Renal cortex interstitium (tissue), 11 donors: ENCODE results near the gene SCFD2. TPM values are rescaled to one million over a fixed set of nuclear protein-coding genes. Genes with fewer than 3 reads are reported as not detected.
A peak's percentile ranks its signal among the peaks of the same experiment; 100 is the strongest.
"Not testable (repeated sequence)": the region's sequence is repeated elsewhere in the genome, so short reads cannot be mapped to it uniquely, and the experiment has no call there.

Experiments
- DNase-seq, 11 donors: peaks; one replicate each; pipeline ENCODE4 v3.0.0-alpha.2; 2013; ENCODE audit warnings: low read depth in 9 of 11, low spot score in 4 of 11; ENCODE audit errors: extremely low read depth in 1 of 11
- polyA plus RNA-seq, 3 donors: library from polyadenylated mRNA; unstranded; fragments of 120-200 nt; gene quantifications; one replicate each; pipeline ENCODE4 v1.2.1, GENCODE V29; 2013; ENCODE audit not compliant: insufficient read length in 3 of 3

SCFD2 gene
- polyA plus RNA-seq, 3 donors: 12.0 to 13.7 (median 13.5) TPM

- DNase-seq: no peak
These were observed 11.7 kb downstream of the SCFD2 start for GRCh38 chr4:53354012-53354722.

DNA sequence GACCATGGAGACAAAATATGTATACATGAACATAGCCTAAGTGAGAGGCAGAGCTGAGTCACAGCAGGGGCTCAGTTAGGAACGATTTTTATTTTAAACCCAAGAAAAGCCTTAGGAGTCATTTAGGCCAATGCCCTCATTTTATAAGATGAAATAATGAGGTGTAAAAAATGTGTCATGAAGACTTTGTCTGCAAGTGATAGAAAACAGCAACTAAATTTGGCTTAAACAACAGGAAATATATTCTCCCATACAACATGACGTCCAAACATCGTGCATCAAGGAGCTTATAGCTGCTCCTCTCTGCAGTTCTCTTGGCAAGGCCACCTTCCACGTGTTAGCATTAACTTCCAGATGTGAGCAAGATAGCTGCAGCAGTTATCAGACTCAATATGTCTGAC is 16.8 kb downstream of the SCFD2 start:
- DNase-seq: no peak

- no peak for DNase-seq
These were observed 17.8 kb downstream of the SCFD2 start for GRCh38 chr4:53348046-53348445.

DNA sequence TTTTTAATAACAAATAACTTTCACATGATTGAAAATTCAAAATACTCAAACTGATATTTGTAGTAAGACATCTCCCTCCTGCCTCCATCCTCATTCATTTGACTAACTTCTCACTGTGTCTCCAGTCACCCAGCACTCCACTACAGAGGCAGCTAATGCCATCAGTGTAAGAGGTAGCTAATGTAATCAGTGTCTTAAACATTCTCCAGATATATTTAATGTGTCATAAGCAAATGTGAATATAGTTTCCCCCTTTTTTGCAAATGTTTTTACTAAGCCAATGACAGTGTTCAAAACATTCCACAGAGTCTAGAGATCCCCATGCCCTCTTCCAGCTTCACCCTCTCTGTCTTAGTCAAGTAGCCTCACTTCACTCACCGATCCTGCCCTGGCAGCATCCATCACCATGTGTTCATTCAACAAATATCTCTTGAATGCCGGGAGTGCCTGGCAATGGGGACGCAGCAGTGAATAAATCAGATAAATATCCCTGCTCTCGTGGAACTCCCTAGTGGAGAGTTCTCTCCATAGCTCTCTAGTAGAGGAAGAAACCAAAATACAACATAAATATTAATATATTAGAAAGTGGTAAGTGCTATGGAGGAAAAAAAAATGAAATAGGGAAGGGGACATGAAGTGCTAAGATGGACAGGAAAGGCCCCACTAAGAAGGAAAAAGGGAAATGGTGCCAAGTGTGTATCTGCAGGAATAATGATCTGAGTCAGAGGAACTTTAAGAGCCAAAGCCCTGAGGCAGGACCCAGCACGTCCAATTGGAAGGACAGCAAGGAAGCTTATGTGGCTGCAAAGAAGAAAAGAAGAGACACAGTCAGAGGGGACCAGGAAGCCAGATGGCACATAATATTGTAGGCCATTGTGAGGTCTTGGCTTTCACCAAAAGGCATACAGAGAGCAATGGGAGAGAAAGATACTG is 18.7 kb downstream of the SCFD2 start:
- no peak for DNase-seq

- not testable (repeated sequence) for DNase-seq
These were observed 19.5 kb downstream of the SCFD2 start for GRCh38 chr4:53346392-53346791.

- not testable (repeated sequence) for DNase-seq
These were observed 25.7 kb downstream of the SCFD2 start for GRCh38 chr4:53340145-53340544.

- DNase-seq: not testable (repeated sequence)
These were observed 30.9 kb downstream of the SCFD2 start for GRCh38 chr4:53334916-53335315.

- DNase-seq: no peak
These were observed 39.3 kb downstream of the SCFD2 start for GRCh38 chr4:53326535-53326934.

- DNase-seq: peak in 1 of 11 donors; percentile 13
These were observed 43.2 kb downstream of the SCFD2 start for GRCh38 chr4:53322696-53323095.

GRCh38 chr4:53321984-53322289 is 43.9 kb downstream of the SCFD2 start:
- no peak for DNase-seq

GRCh38 chr4:53321151-53321983 is 44.5 kb downstream of the SCFD2 start:
- DNase-seq: no peak

GRCh38 chr4:53315300-53315699 is 50.6 kb downstream of the SCFD2 start:
- DNase-seq: no peak

GRCh38 chr4:53314252-53314651 is 51.6 kb downstream of the SCFD2 start:
- DNase-seq: no peak

DNA sequence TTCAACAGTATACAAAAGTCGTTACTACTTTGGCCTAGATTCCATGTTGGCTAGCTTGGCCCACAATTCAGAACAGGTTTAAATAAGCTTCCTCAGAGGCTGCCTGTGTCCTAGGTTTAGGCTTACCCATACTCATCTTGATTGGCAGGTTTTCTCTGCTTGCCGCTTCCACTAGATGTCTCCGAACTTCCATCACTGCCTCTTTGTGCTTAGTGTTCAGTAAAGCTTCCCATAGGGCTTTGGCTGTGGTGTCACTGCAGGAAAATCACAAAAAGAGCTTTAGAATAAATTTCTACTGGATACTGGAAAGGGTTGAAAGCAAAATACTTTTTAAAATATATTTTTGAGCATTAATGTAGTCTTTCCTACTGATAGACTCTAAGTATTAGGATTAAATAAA is 52.4 kb downstream of the SCFD2 start:
- DNase-seq: no peak

DNA sequence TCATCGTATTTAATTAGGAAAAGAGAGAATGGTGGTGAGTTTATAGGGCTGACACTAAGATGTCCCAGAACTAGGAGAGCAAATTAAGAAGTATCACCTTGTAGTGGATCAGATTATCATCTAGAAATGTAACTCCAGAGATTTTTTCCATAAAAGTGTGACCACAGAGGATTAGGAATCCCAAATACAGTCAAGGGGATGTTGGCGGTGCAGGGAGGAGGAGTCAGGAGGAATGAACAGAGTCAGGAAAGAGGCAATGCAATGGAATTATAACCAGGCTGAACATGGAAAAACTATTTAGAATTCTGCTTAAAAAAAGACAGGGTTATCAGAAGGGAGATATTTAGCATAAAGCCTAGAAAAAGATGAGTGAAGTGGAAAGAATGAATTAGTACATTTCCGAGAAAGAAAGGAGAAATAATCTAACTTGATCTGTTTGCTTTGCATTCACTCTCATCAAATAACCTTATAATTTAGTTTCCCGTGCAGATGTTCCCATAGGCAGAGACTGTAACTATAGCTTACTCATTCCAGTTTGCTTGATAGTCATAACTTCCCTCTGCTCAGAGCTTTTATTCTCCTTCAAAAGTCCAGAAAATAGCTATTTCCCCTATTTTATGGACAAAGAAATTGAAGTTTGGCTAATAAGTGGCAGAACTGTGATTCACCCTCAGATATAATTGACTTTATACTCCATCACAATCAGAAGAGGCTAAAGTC is 56.4 kb downstream of the SCFD2 start:
- no peak for DNase-seq

DNA sequence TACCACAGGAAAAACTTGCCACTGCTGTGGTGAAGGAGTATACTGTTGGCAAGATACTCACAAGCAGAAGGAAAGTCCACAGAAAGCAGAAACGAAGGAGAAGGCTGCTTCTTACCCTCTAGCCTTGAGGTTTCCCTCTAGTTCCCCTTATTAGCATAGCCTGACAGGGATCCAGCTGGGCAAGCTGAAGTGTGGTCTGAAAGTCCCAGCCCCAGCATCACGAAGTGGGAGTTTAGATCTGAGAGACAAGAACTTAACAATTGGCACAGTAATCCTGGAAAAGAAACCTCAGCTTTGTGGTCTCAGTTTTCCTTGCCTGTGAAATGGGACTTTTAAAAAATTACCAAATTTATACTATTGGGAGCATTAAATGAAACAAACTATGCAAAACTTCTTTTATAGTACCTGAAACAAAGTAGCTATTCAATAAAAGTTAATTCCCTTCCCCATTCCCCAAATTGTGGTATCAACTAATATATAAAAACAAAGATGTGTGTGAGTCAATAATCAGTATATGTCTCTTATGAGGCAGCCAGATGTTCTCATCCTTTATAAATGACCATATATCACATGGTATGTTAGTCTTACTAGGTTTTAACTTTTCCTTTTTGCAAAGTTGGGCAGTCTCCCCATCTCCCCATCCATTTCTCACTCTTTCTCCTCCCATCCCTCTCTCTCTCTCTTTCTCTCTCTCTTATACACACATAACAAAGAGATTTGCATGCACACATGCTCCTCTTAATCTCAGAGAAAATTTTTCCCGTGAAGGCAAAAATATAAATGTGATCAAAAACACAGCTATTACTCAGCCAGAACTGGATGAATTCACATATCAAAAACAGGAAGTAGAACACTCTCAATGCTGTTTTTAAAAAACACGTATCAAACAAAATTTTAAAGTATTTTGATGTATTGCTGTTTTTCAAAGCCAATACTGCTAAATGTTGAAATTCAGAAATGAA is 57.8 kb downstream of the SCFD2 start:
- DNase-seq: no peak

GRCh38 chr4:53307210-53307609 is 58.7 kb downstream of the SCFD2 start:
- DNase-seq: no peak

DNA sequence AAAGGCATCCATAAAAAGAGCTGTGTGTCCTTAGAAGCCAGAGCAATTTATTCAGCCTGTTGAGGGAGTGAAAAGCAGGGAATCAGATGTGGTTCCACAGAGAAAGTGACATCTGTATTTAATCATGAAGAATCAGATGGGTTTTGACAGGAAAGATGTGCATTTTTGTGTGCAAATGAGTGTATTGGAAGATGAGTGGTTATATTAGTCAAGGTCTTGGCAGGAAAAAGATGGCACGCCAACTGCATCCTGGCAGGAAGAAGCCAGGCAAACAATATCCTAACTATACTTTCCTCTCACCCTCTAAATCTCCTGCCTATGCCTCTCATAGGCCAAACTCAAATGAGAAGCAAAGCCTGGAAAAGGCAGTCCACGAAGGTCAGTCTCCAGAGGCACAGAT is 59.1 kb downstream of the SCFD2 start:
- DNase-seq: no peak
